ENCODE results near the gene SCMH1. TPM values are rescaled to one million over a fixed set of nuclear protein-coding genes. Genes with fewer than 3 reads are reported as not detected.

SCMH1 gene
- total and polyA plus RNA-seq, 2 experiments from 2014 or later: 15.0 to 19.4 TPM

- no peaks in the 10 kb centered on the region for H3K36me3 Mint-ChIP-seq (ENCODE audit: low read depth)
- Histone ChIP-seq H3K9me2 (ENCODE audit: insufficient read depth) (no peaks in the 10 kb centered on the region), H3K4me3 (no peak overlapping the region), H3F3A (replicated peaks; ENCODE audit: low read depth) (no peaks in the 10 kb centered on the region), H3K4me2 (no peak overlapping the region), H2AFZ (0 out of 2 replicates have a peak overlapping the region, but pooled peaks have one; percentile 87), H4K20me1 (replicated peaks; ENCODE audit: insufficient read depth) (no peaks in the 10 kb centered on the region), H3K4me1 (ENCODE audit: insufficient read depth) (peaks cover 3% of the 10 kb centered on the region), H3K27me3 (ENCODE audit: insufficient read depth) (peaks cover 11% of the 10 kb centered on the region; the same call in 1 of the 2 replicates), H3K36me3 (ENCODE audit: insufficient read depth) (no peaks in the 10 kb centered on the region), H3K79me2 (replicated peaks; ENCODE audit: insufficient read depth) (no peaks in the 10 kb centered on the region), H3K27ac (ENCODE audit: low read depth) (no peak overlapping the region)
- H3K27ac Mint-ChIP-seq: no peak overlapping the region
- no peaks in the 10 kb centered on the region for H3K9me3 Mint-ChIP-seq
- H3K27me3 Mint-ChIP-seq (ENCODE audit: insufficient read depth, low read depth, poor library complexity): peaks cover 12% of the 10 kb centered on the region
- H3K4me1 Mint-ChIP-seq: peaks cover 22% of the 10 kb centered on the region
- DNase-seq (ENCODE audit: low spot score): peak; percentile 80
- peak; percentile 84 for ATAC-seq
- no peak overlapping the region for H3K4me3 Mint-ChIP-seq
- TF ChIP-seq ZNF114 (CRISPR knock-in tag; IDR thresholded peaks at IDR 0.05) (no peak), CTCF (conservative IDR thresholded peaks at IDR 0.05; ENCODE audit: low read depth in 2 of 2) (peak; percentile 75 to 84)
Observed at GRCh38 chr1:41282679-41283317, 40.7 kb upstream of the SCMH1 start.

DNA sequence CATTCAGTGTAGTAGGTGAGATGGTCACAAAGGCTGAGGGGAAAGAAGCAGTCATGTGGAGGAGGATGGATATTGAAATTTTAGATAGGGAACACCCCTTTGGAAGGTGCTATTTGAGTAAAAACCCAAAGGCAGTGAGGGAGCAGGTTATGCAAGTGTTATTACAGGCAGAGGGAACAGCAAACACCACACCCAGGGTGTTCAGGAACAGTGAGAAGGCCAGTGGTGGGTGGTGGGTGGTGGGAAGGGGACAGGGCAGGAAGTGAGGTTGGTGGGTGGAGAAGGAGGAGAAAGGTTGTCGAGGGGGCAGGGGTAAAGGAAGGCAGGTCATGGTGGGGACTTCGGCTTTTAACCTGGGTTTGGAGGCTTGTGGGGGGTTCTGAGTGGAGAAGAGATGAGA lies 39.2 kb upstream of the SCMH1 start:
- no peaks in the 10 kb centered on the region for H3K79me2 ChIP-seq (replicated peaks; ENCODE audit: insufficient read depth)
- Mint-ChIP-seq H3K36me3 (ENCODE audit: low read depth) (no peaks in the 10 kb centered on the region), H3K27me3 (ENCODE audit: insufficient read depth, low read depth, poor library complexity) (peaks cover 7% of the 10 kb centered on the region), H3K27ac (no peak overlapping the region), H3K4me3 (no peak overlapping the region), H3K9me3 (no peaks in the 10 kb centered on the region), H3K4me1 (peaks cover 18% of the 10 kb centered on the region)
- no peak overlapping the region for H2AFZ ChIP-seq
- H3K4me1 ChIP-seq (ENCODE audit: insufficient read depth): no peaks in the 10 kb centered on the region; the same call in 1 of the 2 replicates
- no peaks in the 10 kb centered on the region for H4K20me1 ChIP-seq (replicated peaks; ENCODE audit: insufficient read depth)
- no peak overlapping the region for H3K4me2 ChIP-seq
- H3K27me3 ChIP-seq (ENCODE audit: insufficient read depth): peaks cover 11% of the 10 kb centered on the region; the same call in 1 of the 2 replicates
- ATAC-seq: no peak
- H3K27ac ChIP-seq (ENCODE audit: low read depth): no peak overlapping the region
- DNase-seq (ENCODE audit: low spot score): no peak
- no peaks in the 10 kb centered on the region for H3K36me3 ChIP-seq (ENCODE audit: insufficient read depth)
- H3K9me2 ChIP-seq (ENCODE audit: insufficient read depth): no peaks in the 10 kb centered on the region
- no peak overlapping the region for H3K4me3 ChIP-seq
- no peaks in the 10 kb centered on the region for H3F3A ChIP-seq (replicated peaks; ENCODE audit: low read depth)
- TF ChIP-seq CTCF (conservative IDR thresholded peaks at IDR 0.05; ENCODE audit: low read depth in 2 of 2) (no peak), ETS1 (IDR thresholded peaks at IDR 0.05) (no peak), EZH2 (IDR thresholded peaks at IDR 0.05; ENCODE audit: low read depth, unreplicated experiment) (no peak), CREB1 (CRISPR knock-in tag; IDR thresholded peaks at IDR 0.05; ENCODE audit: low read depth) (no peak), ZNF114 (CRISPR knock-in tag; IDR thresholded peaks at IDR 0.05) (no peak), NANOG (IDR thresholded peaks at IDR 0.05; ENCODE audit: borderline replicate concordance) (no peak), POLR2AphosphoS5 (IDR thresholded peaks at IDR 0.05; ENCODE audit: low read depth) (no peak), ZNF331 (CRISPR knock-in tag; IDR thresholded peaks at IDR 0.05; ENCODE audit: low read depth) (no peak)
- TF ChIP-seq, protein P1, sequence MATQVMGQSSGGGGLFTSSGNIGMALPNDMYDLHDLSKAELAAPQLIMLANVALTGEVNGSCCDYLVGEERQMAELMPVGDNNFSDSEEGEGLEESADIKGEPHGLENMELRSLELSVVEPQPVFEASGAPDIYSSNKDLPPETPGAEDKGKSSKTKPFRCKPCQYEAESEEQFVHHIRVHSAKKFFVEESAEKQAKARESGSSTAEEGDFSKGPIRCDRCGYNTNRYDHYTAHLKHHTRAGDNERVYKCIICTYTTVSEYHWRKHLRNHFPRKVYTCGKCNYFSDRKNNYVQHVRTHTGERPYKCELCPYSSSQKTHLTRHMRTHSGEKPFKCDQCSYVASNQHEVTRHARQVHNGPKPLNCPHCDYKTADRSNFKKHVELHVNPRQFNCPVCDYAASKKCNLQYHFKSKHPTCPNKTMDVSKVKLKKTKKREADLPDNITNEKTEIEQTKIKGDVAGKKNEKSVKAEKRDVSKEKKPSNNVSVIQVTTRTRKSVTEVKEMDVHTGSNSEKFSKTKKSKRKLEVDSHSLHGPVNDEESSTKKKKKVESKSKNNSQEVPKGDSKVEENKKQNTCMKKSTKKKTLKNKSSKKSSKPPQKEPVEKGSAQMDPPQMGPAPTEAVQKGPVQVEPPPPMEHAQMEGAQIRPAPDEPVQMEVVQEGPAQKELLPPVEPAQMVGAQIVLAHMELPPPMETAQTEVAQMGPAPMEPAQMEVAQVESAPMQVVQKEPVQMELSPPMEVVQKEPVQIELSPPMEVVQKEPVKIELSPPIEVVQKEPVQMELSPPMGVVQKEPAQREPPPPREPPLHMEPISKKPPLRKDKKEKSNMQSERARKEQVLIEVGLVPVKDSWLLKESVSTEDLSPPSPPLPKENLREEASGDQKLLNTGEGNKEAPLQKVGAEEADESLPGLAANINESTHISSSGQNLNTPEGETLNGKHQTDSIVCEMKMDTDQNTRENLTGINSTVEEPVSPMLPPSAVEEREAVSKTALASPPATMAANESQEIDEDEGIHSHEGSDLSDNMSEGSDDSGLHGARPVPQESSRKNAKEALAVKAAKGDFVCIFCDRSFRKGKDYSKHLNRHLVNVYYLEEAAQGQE (IDR thresholded peaks at IDR 0.05; ENCODE audit: unreplicated experiment): no peak
